Peyer's patch (tissue), 4 donors: ENCODE results near the gene GALNT2. TPM values are rescaled to one million over a fixed set of nuclear protein-coding genes. Genes with fewer than 3 reads are reported as not detected.

Source experiments
- DNase-seq, 3 donors: peaks; one replicate each; pipeline ENCODE4 v3.0.0-alpha.2; 2017 to 2019
- H3K27ac ChIP-seq, 4 donors: fragments of 200-600 bp; sonication (generic); one replicate each; pipeline ENCODE4 v1.5.1; 2016 to 2019
- H3K27me3 ChIP-seq, 2 donors: fragments of 200-600 bp; sonication (generic); one replicate each; pipeline ENCODE4 v1.5.1; 2019
- H3K36me3 ChIP-seq, 3 donors: fragments of 200-600 bp; sonication (generic); one replicate each; pipeline ENCODE4 v1.5.1; 2016 to 2019
- H3K4me1 ChIP-seq, 4 donors: fragments of 200-600 bp; sonication (generic); one replicate each; pipeline ENCODE4 v1.5.1; 2016 to 2019
- H3K4me3 ChIP-seq, 4 donors: fragments of 200-600 bp; sonication (generic); 1 replicate in 3 of 4; 2 replicates in 1 of 4; pipeline ENCODE4 v1.5.1; 2016 to 2019; ENCODE audit warnings: mild to moderate bottlenecking in 1 of 4
- H3K9me3 ChIP-seq, 4 donors: fragments of 200-600 bp; sonication (generic); one replicate each; pipeline ENCODE4 v1.5.1; 2016 to 2019; ENCODE audit warnings: mild to moderate bottlenecking in 1 of 4
- POLR2A ChIP-seq, 2 donors: fragments of 450-650 bp; IDR thresholded peaks; one replicate each; pipeline ENCODE4 v1.5.1; 2017; ENCODE audit warnings: antibody characterized with exemption in 2 of 2, mild to moderate bottlenecking in 2 of 2, moderate library complexity in 2 of 2
- total RNA-seq, 4 donors: library from RNA; depleted of rRNA; stranded (reverse); fragments of >200 nt; gene quantifications; one replicate each; pipeline ENCODE4 v1.1.0, GENCODE V29; 2016
- TF ChIP-seq, protein P1 (sequence below), 6 experiments: fragments of 450-650 bp in 4 of 6; fragments of 200-600 bp in 2 of 6; sonication (generic) in 1 of 6; IDR thresholded peaks; one replicate each; pipeline ENCODE4 v1.5.1; 2017 to 2019; ENCODE audit warnings: antibody characterized with exemption in 6 of 6, mild to moderate bottlenecking in 3 of 6, moderate library complexity in 1 of 6

Gene GALNT2
- total RNA-seq, 4 donors from 2014 or later: 36.3 to 52.5 (median 43.6) TPM

- Histone ChIP-seq H3K27me3 (no peaks in the 10 kb centered on the region), H3K9me3 (no peaks in the 10 kb centered on the region), H3K36me3 (no peaks in the 10 kb centered on the region), H3K27ac (no peak overlapping the region), H3K4me3 (no peak overlapping the region), H3K4me1 (peaks cover 0 to 12% (median 2%) of the 10 kb centered on the region in 4 donors)
- TF ChIP-seq POLR2A (IDR thresholded peaks at IDR 0.05): no peak
- TF ChIP-seq, protein P1, sequence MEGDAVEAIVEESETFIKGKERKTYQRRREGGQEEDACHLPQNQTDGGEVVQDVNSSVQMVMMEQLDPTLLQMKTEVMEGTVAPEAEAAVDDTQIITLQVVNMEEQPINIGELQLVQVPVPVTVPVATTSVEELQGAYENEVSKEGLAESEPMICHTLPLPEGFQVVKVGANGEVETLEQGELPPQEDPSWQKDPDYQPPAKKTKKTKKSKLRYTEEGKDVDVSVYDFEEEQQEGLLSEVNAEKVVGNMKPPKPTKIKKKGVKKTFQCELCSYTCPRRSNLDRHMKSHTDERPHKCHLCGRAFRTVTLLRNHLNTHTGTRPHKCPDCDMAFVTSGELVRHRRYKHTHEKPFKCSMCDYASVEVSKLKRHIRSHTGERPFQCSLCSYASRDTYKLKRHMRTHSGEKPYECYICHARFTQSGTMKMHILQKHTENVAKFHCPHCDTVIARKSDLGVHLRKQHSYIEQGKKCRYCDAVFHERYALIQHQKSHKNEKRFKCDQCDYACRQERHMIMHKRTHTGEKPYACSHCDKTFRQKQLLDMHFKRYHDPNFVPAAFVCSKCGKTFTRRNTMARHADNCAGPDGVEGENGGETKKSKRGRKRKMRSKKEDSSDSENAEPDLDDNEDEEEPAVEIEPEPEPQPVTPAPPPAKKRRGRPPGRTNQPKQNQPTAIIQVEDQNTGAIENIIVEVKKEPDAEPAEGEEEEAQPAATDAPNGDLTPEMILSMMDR (IDR thresholded peaks at IDR 0.05): no peak
- peak in 1 of 3 donors; percentile 38 for DNase-seq
Measured at GRCh38 chr1:230173187-230173975, 106.3 kb downstream of the GALNT2 start.

DNA sequence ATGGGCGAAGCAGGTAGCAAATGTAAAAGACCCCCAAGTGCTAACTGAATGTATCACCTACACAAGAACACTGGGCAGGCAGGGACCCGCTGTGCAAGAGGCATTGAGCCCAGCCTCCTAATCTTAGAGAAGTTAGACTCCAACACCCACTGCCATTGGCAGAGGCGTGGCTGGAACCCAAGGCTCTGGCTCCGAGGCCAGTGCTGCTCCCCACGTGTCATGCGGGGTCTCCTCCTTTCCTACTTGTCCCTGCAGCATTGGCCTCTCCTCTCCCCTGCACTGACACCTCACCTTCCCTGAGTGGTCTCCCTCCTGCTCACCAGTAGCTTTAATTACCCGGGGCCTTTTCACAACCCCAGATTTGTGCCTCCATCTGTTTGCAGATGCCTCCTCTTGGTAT is 107.0 kb downstream of the GALNT2 start:
- no peak overlapping the region for H3K27ac ChIP-seq
- H3K4me1 ChIP-seq: peaks cover 0 to 12% (median 2%) of the 10 kb centered on the region in 4 donors
- peak in 1 of 3 donors; percentile 38 for DNase-seq
- H3K4me3 ChIP-seq: no peak overlapping the region
- no peaks in the 10 kb centered on the region for H3K9me3 ChIP-seq
- no peak for TF ChIP-seq POLR2A (IDR thresholded peaks at IDR 0.05)
- TF ChIP-seq, protein P1 (IDR thresholded peaks at IDR 0.05): no peak
- H3K27me3 ChIP-seq: no peaks in the 10 kb centered on the region
- no peaks in the 10 kb centered on the region for H3K36me3 ChIP-seq

DNA sequence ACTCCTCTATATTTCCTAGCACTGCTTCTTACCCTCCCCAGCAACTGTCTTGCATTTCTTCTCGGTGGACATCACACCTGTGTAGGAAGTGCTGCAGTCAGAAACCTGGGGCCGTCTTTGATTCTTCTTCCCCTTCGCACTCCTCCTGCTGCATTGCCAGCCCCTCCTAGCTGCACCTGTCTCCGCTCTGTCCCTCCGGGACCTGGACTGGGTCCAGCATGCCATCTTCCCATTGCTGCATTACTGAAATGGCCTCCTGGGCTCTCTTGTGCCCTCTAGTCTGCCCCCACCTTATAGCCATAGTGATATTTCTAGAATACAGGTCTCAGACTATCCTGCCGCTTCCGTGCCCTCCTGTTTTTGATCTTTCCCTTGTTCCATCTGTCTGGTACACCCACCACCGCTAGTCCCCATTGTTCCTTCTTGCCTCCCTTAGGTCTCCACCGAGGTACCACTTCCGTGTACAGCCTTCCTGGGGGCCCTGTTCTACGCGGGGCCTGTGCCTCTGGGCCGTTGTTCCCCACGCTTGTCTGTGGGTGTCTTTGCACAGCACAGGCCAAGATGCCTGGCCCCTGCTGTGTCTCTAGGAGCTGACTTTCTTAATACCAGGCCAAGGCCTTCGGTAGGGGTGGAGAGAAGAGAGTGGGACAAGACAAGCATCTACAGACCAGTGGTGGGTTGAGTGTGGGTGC is 107.6 kb downstream of the GALNT2 start:
- H3K4me1 ChIP-seq: peaks cover 0 to 12% (median 2%) of the 10 kb centered on the region in 4 donors

GRCh38 chr1:230175163-230175747 is 108.2 kb downstream of the GALNT2 start:
- DNase-seq: peak in 1 of 3 donors; percentile 65
- Histone ChIP-seq H3K27ac (peak overlapping the region in 1 of 4 donors; percentile 79), H3K4me3 (no peak overlapping the region), H3K9me3 (no peaks in the 10 kb centered on the region), H3K27me3 (no peaks in the 10 kb centered on the region), H3K36me3 (no peaks in the 10 kb centered on the region), H3K4me1 (peaks cover 0 to 12% (median 2%) of the 10 kb centered on the region in 4 donors)
- TF ChIP-seq, protein P1 (IDR thresholded peaks at IDR 0.05): no peak
- no peak for TF ChIP-seq POLR2A (IDR thresholded peaks at IDR 0.05)

More for the DNA sequence above, 107.6 kb downstream of the GALNT2 start:
- H3K9me3 ChIP-seq: no peaks in the 10 kb centered on the region
- peak overlapping the region in 1 of 4 donors; percentile 79 for H3K27ac ChIP-seq
- H3K36me3 ChIP-seq: no peaks in the 10 kb centered on the region
- no peak overlapping the region for H3K4me3 ChIP-seq
- H3K27me3 ChIP-seq: no peaks in the 10 kb centered on the region
- DNase-seq: peak in 1 of 3 donors; percentile 40
- no peak for TF ChIP-seq POLR2A (IDR thresholded peaks at IDR 0.05)
- TF ChIP-seq, protein P1 (IDR thresholded peaks at IDR 0.05): no peak

GRCh38 chr1:230175839-230176238 is 108.8 kb downstream of the GALNT2 start:
- Histone ChIP-seq H3K4me1 (peaks cover 0 to 12% (median 2%) of the 10 kb centered on the region in 4 donors), H3K36me3 (no peaks in the 10 kb centered on the region), H3K27me3 (no peaks in the 10 kb centered on the region), H3K4me3 (no peak overlapping the region), H3K27ac (peak overlapping the region in 1 of 4 donors; percentile 79), H3K9me3 (no peaks in the 10 kb centered on the region)
- no peak for DNase-seq
- no peak for TF ChIP-seq POLR2A (IDR thresholded peaks at IDR 0.05)
- TF ChIP-seq, protein P1 (IDR thresholded peaks at IDR 0.05): no peak
